ENCODE data around the gene RSPH10B2.
"Not testable (repeated sequence)": the region's sequence is repeated elsewhere in the genome, so short reads cannot be mapped to it uniquely, and the experiment has no call there.

Gene RSPH10B2

DNA sequence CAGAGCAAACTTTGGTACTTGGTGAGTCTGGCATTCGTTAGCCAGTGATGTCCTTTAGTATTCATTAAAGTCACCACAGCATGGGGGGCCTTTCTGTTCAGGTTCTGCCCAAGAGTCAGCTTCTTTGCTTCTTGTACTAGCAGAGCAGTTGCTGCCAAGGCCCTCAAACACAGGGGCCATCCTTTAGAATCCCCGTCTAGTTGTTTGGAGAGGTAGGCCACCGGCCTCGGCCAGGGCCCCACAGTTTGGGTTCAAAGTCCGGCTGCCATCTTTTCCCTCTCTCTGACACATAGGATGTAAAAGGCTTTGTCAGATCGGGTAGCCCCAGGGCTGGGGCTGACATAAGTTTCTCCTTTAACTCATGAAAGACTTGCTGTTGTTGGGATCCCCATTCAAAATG is 89.8 kb downstream of the RSPH10B2 start:
- not testable (repeated sequence) for DNase-seq

DNA sequence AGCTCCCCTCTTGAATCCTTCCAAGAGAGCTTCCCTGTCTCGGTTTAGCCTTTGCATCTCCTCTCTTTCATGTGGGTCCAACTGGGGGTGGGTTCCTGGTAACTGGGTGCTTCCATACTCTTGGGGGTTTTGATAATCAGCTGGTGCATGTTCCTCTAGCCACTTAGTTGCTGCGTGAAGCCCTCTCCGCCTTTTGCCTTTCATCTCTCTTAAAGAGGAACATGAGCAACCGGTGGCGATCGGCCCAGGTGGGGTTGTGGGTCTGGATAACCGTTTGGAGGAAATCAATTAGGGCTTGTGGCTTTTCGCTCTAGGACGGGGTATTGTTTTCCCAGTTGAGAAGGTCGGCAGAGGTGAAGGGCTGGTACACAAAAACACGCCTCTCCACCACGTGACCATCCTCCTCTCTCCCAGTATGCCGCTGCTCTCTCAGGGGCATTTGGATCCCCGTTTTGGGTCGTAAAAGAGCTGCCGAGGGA is 92.1 kb downstream of the RSPH10B2 start:
- not testable (repeated sequence) for DNase-seq

DNA sequence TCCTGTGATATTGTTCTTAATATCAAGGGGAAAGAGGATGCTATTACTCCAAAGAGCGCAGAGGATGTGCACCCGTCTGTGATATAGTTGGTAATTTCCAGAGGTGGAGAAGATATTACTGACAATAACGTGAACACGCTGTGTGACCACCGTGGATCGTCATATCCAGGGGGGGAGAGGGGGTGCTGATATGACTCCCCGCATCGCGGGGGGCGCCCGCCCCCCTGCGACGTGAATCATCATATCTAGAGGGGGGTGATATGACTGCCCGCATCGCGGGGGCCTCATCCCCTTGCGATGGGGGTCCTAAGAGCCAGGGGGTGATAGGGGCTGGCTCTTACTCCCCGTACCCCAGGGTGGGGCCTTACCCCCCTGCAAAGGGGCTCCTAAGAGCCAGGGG is 93.8 kb downstream of the RSPH10B2 start:
- DNase-seq, result not testable (repeated sequence)

Data from NCI-H1092 treated with DMSO at 0.1 percent for 48 hours (cell line).